OCI-LY3 (cell line): ENCODE data around the gene HBS1L.

ENCODE experiments used
- CTCF ChIP-seq: fragments of 200-600, 300-600 bp; sonication (generic); IDR thresholded peaks from 2 replicates; pipeline ENCODE4 v1.5.1; 2014; ENCODE audit warnings: antibody characterized with exemption, low read length, low read depth
- EZH2phosphoT487 ChIP-seq: fragments of 200-600 bp; shearing (Covaris generic); IDR thresholded peaks from 2 replicates; pipeline ENCODE4 v1.6.1; 2018; ENCODE audit warnings: antibody characterized with exemption, mixed run types, low read depth

GRCh38 chr6:135048915-135049314, 5.7 kb downstream of the HBS1L start:
- TF ChIP-seq CTCF (no peak), EZH2phosphoT487 (no peak)
